ENCODE data around the gene TMEM101. TPM values are rescaled to one million over a fixed set of nuclear protein-coding genes. Genes with fewer than 3 reads are reported as not detected.

TMEM101 gene
- total RNA-seq, 2 experiments from 2014 or later: 26.5 to 27.2 TPM

- Histone ChIP-seq H3K9me3 (ENCODE audit: low read length) (no peaks in the 10 kb centered on the region), H3K27ac (ENCODE audit: low read depth, low read length, poor library complexity, severe bottlenecking) (no peak overlapping the region), H3K4me2 (ENCODE audit: low read length) (no peak overlapping the region), H2AFZ (ENCODE audit: low read length) (no peak overlapping the region), H3K4me3 (ENCODE audit: low read depth, low read length, poor library complexity, severe bottlenecking) (no peak overlapping the region), H4K20me1 (ENCODE audit: insufficient read depth, low read length) (no peaks in the 10 kb centered on the region), H3K4me1 (ENCODE audit: insufficient read depth, low read length, poor library complexity, severe bottlenecking) (peaks cover 32% of the 10 kb centered on the region), H3K36me3 (ENCODE audit: insufficient read depth, low read length) (peaks cover 4% of the 10 kb centered on the region; the same call in 1 of the 2 replicates), H3K9me2 (ENCODE audit: insufficient read depth, low read length) (no peaks in the 10 kb centered on the region), H3K79me2 (ENCODE audit: insufficient read depth, low read depth, low read length) (peaks cover 6% of the 10 kb centered on the region; the same call in 1 of the 2 replicates)
- ChIA-PET CTCF (ENCODE audit: unreplicated experiment) (no interaction called here), POLR2A (no interaction called here)
- intact Hi-C loops (cut with micrococcal nuclease; ENCODE audit: unreplicated experiment): no loop called here
- no TSS peak for BruUV-seq (replicated peaks)
- no peak for DNase-seq (ENCODE audit: low spot score)
- TF ChIP-seq EZH2phosphoT487 (IDR thresholded peaks at IDR 0.05; ENCODE audit: borderline replicate concordance, low read depth, low read length): no peak
- TF ChIP-seq CTCF (conservative IDR thresholded peaks at IDR 0.05; ENCODE audit: low read length): no peak
These were observed 3.7 kb downstream of the TMEM101 start for GRCh38 chr17:44010966-44011647.

GRCh38 chr17:44008205-44008909 is 6.4 kb downstream of the TMEM101 start:
- H2AFZ ChIP-seq (ENCODE audit: low read length): no peak overlapping the region
- no TSS peak for BruUV-seq (replicated peaks)
- H3K4me1 ChIP-seq (ENCODE audit: insufficient read depth, low read length, poor library complexity, severe bottlenecking): peaks cover 23% of the 10 kb centered on the region
- no peak overlapping the region for H3K27ac ChIP-seq (ENCODE audit: low read depth, low read length, poor library complexity, severe bottlenecking)
- peak; percentile 23 for DNase-seq (ENCODE audit: low spot score)
- TF ChIP-seq EZH2phosphoT487 (IDR thresholded peaks at IDR 0.05; ENCODE audit: borderline replicate concordance, low read depth, low read length) (no peak), CTCF (conservative IDR thresholded peaks at IDR 0.05; ENCODE audit: low read length) (peak; percentile 57)
- H4K20me1 ChIP-seq (ENCODE audit: insufficient read depth, low read length): no peaks in the 10 kb centered on the region
- intact Hi-C loops (cut with micrococcal nuclease; ENCODE audit: unreplicated experiment): no loop called here
- ChIA-PET POLR2A (no interaction called here), CTCF (ENCODE audit: unreplicated experiment) (interaction anchor here (0.9 kb wide), 1 partner anchor 66 kb away, joined by 3 read pairs; no protein-coding TSS in a partner anchor)
- H3K9me3 ChIP-seq (ENCODE audit: low read length): no peaks in the 10 kb centered on the region
- H3K4me3 ChIP-seq (ENCODE audit: low read depth, low read length, poor library complexity, severe bottlenecking): peak overlapping the region; percentile 73
- no peaks in the 10 kb centered on the region for H3K9me2 ChIP-seq (ENCODE audit: insufficient read depth, low read length)
- no peaks in the 10 kb centered on the region for H3K79me2 ChIP-seq (ENCODE audit: insufficient read depth, low read depth, low read length)
- H3K4me2 ChIP-seq (ENCODE audit: low read length): peak overlapping the region; percentile 86
- peaks cover 4% of the 10 kb centered on the region; the same call in 1 of the 2 replicates for H3K36me3 ChIP-seq (ENCODE audit: insufficient read depth, low read length)

All from OCI-LY7 (cell line).